BLaER1 treated with 17β-estradiol and CSF1 and Interleukin-3, amounts not matched to agents 10 nM and 100 nM (cell line): ENCODE data around the gene EIF4G1.

Experiments used
- H3K27ac ChIP-seq, 11 experiments: shearing (Covaris generic); formaldehyde crosslinking; 2 replicates each; pipeline ENCODE4 v1.8.1; 2022
- H3K27me3 ChIP-seq, 11 experiments: shearing (Covaris generic); formaldehyde crosslinking; 2 replicates each; pipeline ENCODE4 v1.8.1; 2022
- H3K36me3 ChIP-seq, 11 experiments: shearing (Covaris generic); formaldehyde crosslinking; 2 replicates each; pipeline ENCODE4 v1.8.1; 2022
- H3K4me1 ChIP-seq, 10 experiments: shearing (Covaris generic); formaldehyde crosslinking; 2 replicates each; pipeline ENCODE4 v1.8.1; 2022
- H3K4me2 ChIP-seq, 11 experiments: shearing (Covaris generic); formaldehyde crosslinking; 2 replicates each; pipeline ENCODE4 v1.8.1; 2022
- H3K4me3 ChIP-seq, 10 experiments: shearing (Covaris generic); formaldehyde crosslinking; 2 replicates each; pipeline ENCODE4 v1.8.1; 2022
- H3K9ac ChIP-seq, 11 experiments: shearing (Covaris generic); formaldehyde crosslinking; 2 replicates each; pipeline ENCODE4 v1.8.1; 2022
- H3K9me3 ChIP-seq, 11 experiments: shearing (Covaris generic); formaldehyde crosslinking; replicated peaks in 1 of 11; 2 replicates each; pipeline ENCODE4 v1.8.1; 2022
- H4K20me1 ChIP-seq, 11 experiments: shearing (Covaris generic); formaldehyde crosslinking; 2 replicates each; pipeline ENCODE4 v1.8.1; 2022
- Cebpa-rat ChIP-seq, 11 experiments: shearing (Covaris generic); IDR thresholded peaks; 2 replicates each; pipeline ENCODE4 v1.8.1; 2022

The EIF4G1 gene

DNA sequence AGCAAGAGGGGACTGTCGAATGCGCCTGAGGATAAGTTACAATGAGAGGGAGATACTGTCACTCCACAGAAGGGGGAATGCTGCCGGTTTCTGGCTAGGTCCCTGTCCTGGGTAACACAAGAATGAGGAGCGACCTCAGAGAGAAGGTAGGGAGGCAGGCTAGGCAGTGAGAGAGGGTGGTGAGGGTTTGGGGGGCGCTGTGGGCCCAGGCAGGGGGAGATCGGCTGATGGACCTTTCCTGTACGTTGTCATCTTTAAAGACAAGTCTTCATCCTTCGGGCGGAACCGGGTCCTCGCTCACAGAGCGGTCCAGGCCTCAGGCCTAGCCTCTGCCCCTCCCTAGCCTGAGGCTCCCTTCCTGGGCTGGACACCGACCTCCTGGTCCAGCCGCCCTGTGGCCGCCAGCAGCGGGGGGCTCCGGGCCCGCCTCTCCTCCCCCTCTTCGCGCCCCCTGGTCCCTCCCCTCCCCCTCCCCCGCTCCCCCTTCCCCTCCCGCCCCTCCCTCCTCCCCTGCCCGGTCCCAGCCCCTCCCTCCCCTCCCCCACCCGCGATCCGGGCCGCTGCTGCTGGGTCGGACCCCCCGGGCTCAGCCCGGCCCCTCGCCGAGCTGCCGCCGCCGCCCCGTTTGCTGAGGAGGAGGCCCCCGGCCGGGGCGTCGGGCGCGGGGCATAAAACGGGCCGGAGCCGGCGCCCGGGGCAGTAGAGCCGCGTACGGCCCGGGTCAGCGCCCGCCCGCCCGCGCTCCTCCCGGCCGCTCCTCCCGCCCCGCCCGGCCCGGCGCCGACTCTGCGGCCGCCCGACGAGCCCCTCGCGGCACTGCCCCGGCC, 65.2 kb downstream of the EIF4G1 start, which contains the start of gene CHRD:
TSS of gene CHRD (plus strand) at position 697 of the 827 bp plus-strand sequence. CDS start 265 bp downstream, outside the sequence.
- Histone ChIP-seq H3K9me3 (no peaks in the 10 kb centered on the region), H3K4me1 (peaks cover 5 to 25% (median 17%) of the 10 kb centered on the region in 10 experiments; a peak in 16 of 20 replicates), H4K20me1 (peaks cover 0 to 51% (median 17%) of the 10 kb centered on the region in 11 experiments; a peak in 14 of 22 replicates), H3K4me2 (peak within 1 kb of the TSS; percentile 75 to 89 (median 81)), H3K27me3 (peaks cover 60 to 87% (median 77%) of the 10 kb centered on the region in 11 experiments), H3K27ac (no peak within 1 kb of the TSS), H3K36me3 (no peaks in the 10 kb centered on the region), H3K4me3 (peak within 1 kb of the TSS; percentile 44 to 68 (median 56)), H3K9ac (peak within 1 kb of the TSS in 8 of 11 experiments; percentile 10 to 59 (median 40); a peak in 10 of 22 replicates)
- no peak for TF ChIP-seq Cebpa-rat (IDR thresholded peaks at IDR 0.05)

DNA sequence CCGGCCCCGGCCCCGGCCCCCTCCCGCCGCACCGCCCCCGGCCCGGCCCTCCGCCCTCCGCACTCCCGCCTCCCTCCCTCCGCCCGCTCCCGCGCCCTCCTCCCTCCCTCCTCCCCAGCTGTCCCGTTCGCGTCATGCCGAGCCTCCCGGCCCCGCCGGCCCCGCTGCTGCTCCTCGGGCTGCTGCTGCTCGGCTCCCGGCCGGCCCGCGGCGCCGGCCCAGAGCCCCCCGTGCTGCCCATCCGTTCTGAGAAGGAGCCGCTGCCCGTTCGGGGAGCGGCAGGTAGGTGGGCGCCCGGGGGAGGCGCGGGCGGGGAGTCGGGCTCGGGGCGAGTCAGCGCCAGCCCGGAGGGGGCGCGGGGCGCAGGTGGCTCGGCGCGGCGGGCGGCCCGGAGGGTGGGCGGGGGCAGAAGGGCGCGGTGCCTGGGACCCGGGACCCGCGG, 65.8 kb downstream of the EIF4G1 start:
- TF ChIP-seq Cebpa-rat (IDR thresholded peaks at IDR 0.05), result no peak
- Histone ChIP-seq H3K27ac (no peak overlapping the region), H3K4me3 (peak overlapping the region; percentile 44 to 68 (median 56)), H3K9ac (peak overlapping the region in 8 of 11 experiments; percentile 10 to 59 (median 40); a peak in 10 of 22 replicates), H3K4me2 (peak overlapping the region; percentile 75 to 89 (median 81)), H4K20me1 (peaks cover 0 to 51% (median 17%) of the 10 kb centered on the region in 11 experiments; a peak in 14 of 22 replicates), H3K36me3 (no peaks in the 10 kb centered on the region), H3K9me3 (no peaks in the 10 kb centered on the region), H3K27me3 (peaks cover 60 to 88% (median 79%) of the 10 kb centered on the region in 11 experiments), H3K4me1 (peaks cover 5 to 25% (median 17%) of the 10 kb centered on the region in 10 experiments; a peak in 16 of 20 replicates)

DNA sequence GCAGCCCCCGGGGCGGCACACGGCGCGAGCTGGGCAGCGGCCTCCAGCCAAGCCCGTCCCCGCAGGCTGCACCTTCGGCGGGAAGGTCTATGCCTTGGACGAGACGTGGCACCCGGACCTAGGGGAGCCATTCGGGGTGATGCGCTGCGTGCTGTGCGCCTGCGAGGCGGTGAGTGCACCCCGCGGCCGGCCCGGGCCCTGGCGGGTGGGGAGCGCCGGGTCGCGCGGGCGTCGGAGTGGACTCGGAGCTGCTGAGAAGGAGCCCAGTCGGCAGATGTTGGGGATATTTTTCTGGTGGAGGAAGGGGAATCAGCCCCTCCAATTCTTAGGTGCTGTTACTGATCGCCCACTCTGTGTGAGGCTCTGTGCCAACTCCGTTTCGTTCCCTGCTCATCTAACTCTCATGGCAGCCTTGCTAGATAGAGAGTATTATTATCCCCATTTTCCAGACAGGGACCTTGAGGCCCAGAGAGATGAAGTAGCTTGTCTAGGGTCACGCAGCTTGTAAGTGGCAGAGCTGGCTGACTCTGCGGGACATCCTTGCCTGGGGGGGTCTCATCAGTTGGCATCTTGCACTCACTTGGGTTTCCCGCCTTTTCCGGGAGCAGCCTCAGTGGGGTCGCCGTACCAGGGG, 66.3 kb downstream of the EIF4G1 start:
- peak overlapping the region; percentile 75 to 89 (median 81) for H3K4me2 ChIP-seq
- peak overlapping the region in 8 of 11 experiments; percentile 10 to 59 (median 40); a peak in 8 of 22 replicates for H3K9ac ChIP-seq

DNA sequence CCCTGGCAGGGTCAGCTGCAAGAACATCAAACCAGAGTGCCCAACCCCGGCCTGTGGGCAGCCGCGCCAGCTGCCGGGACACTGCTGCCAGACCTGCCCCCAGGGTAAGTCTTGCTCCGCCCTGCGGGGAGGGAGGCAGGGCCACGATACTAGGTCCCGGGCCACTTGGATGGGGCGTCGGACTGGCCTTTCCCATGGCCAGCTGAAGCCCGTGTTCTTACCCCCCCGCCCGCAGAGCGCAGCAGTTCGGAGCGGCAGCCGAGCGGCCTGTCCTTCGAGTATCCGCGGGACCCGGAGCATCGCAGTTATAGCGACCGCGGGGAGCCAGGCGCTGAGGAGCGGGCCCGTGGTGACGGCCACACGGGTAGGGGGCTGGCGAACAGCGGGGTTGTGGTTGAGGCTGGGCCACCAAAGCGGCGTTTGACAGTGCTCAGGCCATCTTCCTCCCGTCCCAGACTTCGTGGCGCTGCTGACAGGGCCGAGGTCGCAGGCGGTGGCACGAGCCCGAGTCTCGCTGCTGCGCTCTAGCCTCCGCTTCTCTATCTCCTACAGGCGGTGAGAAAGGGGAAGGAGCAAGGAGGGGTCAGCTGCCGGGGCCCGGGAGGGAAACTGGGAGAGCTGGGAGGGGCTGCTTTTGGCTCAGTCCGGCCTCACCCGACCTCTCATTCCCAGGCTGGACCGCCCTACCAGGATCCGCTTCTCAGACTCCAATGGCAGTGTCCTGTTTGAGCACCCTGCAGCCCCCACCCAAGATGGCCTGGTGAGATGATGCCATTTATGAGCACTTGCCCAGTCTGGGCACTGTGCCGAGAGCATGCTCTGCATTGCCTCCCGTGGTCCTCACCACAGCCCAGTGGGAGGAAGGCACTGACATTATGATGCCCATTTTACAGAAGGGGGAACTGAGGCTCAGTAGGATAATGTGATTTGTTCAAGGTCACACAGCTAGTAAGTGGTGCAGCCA, 67.1 kb downstream of the EIF4G1 start:
- H3K27me3 ChIP-seq, result peaks cover 60 to 83% (median 76%) of the 10 kb centered on the region in 11 experiments

More for the DNA sequence above, 66.3 kb downstream of the EIF4G1 start:
- H3K36me3 ChIP-seq, result no peaks in the 10 kb centered on the region
- no peaks in the 10 kb centered on the region for H3K9me3 ChIP-seq
- H3K4me1 ChIP-seq, result peaks cover 5 to 25% (median 17%) of the 10 kb centered on the region in 10 experiments; a peak in 16 of 20 replicates
- TF ChIP-seq Cebpa-rat (IDR thresholded peaks at IDR 0.05), result no peak
- H3K4me3 ChIP-seq, result peak overlapping the region; percentile 44 to 68 (median 56)
- peaks cover 0 to 51% (median 17%) of the 10 kb centered on the region in 11 experiments; a peak in 14 of 22 replicates for H4K20me1 ChIP-seq
- no peak overlapping the region for H3K27ac ChIP-seq
- H3K27me3 ChIP-seq, result peaks cover 60 to 87% (median 79%) of the 10 kb centered on the region in 11 experiments

DNA sequence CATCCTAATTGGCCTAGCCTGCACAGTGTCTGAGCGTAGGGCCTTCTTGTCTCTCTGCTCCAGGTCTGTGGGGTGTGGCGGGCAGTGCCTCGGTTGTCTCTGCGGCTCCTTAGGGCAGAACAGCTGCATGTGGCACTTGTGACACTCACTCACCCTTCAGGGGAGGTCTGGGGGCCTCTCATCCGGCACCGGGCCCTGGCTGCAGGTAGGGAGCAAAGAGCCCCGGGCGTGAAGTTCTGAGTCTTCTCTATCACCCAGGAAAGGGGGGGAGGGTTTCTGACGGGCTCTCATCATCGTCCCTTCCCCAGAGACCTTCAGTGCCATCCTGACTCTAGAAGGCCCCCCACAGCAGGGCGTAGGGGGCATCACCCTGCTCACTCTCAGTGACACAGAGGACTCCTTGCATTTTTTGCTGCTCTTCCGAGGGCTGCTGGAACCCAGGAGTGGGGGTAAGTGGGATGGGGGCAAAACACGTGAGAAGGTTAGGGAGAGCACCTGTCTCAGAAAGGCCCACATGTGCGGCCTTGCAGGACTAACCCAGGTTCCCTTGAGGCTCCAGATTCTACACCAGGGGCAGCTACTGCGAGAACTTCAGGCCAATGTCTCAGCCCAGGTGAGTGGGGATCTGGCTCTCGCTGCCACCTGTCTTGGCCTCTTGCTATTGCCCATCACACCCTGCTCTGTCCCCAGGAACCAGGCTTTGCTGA, 68.1 kb downstream of the EIF4G1 start:
- H3K27ac ChIP-seq, result no peak overlapping the region
- no peaks in the 10 kb centered on the region for H3K9me3 ChIP-seq
- TF ChIP-seq Cebpa-rat (IDR thresholded peaks at IDR 0.05), result no peak
- H4K20me1 ChIP-seq, result peaks cover 0 to 56% (median 17%) of the 10 kb centered on the region in 11 experiments; a peak in 14 of 22 replicates
- peaks cover 56 to 77% (median 69%) of the 10 kb centered on the region in 11 experiments for H3K27me3 ChIP-seq
- H3K9ac ChIP-seq, result no peak overlapping the region
- no peak overlapping the region for H3K4me2 ChIP-seq
- H3K4me3 ChIP-seq, result no peak overlapping the region
- H3K4me1 ChIP-seq, result peaks cover 5 to 21% (median 17%) of the 10 kb centered on the region in 10 experiments; a peak in 16 of 20 replicates
- H3K36me3 ChIP-seq, result no peaks in the 10 kb centered on the region

More for the DNA sequence above, 67.1 kb downstream of the EIF4G1 start:
- TF ChIP-seq Cebpa-rat (IDR thresholded peaks at IDR 0.05), result no peak
- peak overlapping the region in 1 of 11 experiments; percentile 11; a peak in 1 of 22 replicates for H3K9ac ChIP-seq
- H4K20me1 ChIP-seq, result peaks cover 0 to 55% (median 17%) of the 10 kb centered on the region in 11 experiments; a peak in 14 of 22 replicates
- H3K9me3 ChIP-seq, result no peaks in the 10 kb centered on the region
- H3K4me2 ChIP-seq, result peak overlapping the region; percentile 28 to 89 (median 80); a peak in 18 of 22 replicates
- 0 out of 22 replicates have a peak overlapping the region, but pooled peaks of 1 of the 11 experiments have one; percentile 6 for H3K27ac ChIP-seq
- H3K4me3 ChIP-seq, result peak overlapping the region in 8 of 10 experiments; percentile 0 to 68 (median 54); a peak in 10 of 20 replicates
- H3K4me1 ChIP-seq, result peaks cover 5 to 25% (median 17%) of the 10 kb centered on the region in 10 experiments; a peak in 16 of 20 replicates
- H3K36me3 ChIP-seq, result no peaks in the 10 kb centered on the region

DNA sequence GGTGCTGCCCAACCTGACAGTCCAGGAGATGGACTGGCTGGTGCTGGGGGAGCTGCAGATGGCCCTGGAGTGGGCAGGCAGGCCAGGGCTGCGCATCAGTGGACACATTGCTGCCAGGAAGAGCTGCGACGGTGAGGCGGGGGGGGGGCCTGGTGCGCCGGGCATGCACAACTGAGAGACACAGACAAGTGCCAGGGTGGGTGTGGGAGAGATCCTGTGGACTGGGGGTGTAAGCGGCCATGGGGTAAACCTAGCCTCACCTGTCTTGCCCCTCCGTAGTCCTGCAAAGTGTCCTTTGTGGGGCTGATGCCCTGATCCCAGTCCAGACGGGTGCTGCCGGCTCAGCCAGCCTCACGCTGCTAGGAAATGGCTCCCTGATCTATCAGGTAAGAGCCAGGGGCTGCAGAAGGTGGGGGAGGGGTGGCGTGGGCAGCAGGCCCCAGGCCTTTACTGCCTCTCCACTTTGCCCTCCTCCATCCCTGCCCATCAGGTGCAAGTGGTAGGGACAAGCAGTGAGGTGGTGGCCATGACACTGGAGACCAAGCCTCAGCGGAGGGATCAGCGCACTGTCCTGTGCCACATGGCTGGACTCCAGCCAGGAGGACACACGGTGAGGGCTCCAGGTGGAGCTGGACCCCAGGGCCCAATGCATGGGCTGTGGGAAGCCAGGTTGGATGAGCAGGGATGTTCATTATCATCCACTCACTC, 68.8 kb downstream of the EIF4G1 start:
- H3K36me3 ChIP-seq, result no peaks in the 10 kb centered on the region
- H3K9ac ChIP-seq, result no peak overlapping the region
- H4K20me1 ChIP-seq, result peaks cover 0 to 49% (median 17%) of the 10 kb centered on the region in 11 experiments; a peak in 14 of 22 replicates
- H3K4me3 ChIP-seq, result no peak overlapping the region
- peaks cover 49 to 70% (median 62%) of the 10 kb centered on the region in 11 experiments for H3K27me3 ChIP-seq
- H3K9me3 ChIP-seq, result no peaks in the 10 kb centered on the region
- H3K27ac ChIP-seq, result no peak overlapping the region
- H3K4me2 ChIP-seq, result no peak overlapping the region
- no peak for TF ChIP-seq Cebpa-rat (IDR thresholded peaks at IDR 0.05)
- H3K4me1 ChIP-seq, result peaks cover 5 to 18% (median 14%) of the 10 kb centered on the region in 10 experiments; a peak in 16 of 20 replicates

DNA sequence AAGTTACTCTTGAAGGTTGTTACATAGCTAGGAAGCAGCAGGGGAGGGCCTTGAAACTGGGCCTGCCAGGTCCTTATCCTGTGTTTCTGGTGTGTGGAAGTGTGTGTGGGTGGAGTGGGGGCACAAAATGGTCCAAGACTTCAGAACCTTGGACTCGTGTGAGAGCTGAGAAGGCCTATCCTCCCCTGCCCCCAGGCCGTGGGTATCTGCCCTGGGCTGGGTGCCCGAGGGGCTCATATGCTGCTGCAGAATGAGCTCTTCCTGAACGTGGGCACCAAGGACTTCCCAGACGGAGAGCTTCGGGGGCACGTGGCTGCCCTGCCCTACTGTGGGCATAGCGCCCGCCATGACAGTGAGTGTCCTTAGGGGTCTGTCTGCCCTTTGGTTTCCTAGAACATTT, 69.9 kb downstream of the EIF4G1 start:
- no peaks in the 10 kb centered on the region for H3K36me3 ChIP-seq
- peaks cover 5 to 18% (median 14%) of the 10 kb centered on the region in 10 experiments; a peak in 15 of 20 replicates for H3K4me1 ChIP-seq
- H3K4me3 ChIP-seq, result no peak overlapping the region
- H3K27ac ChIP-seq, result no peak overlapping the region
- H4K20me1 ChIP-seq, result peaks cover 0 to 40% (median 16%) of the 10 kb centered on the region in 11 experiments; a peak in 14 of 22 replicates
- no peak overlapping the region for H3K9ac ChIP-seq
- TF ChIP-seq Cebpa-rat (IDR thresholded peaks at IDR 0.05), result no peak
- peaks cover 38 to 58% (median 51%) of the 10 kb centered on the region in 11 experiments for H3K27me3 ChIP-seq
- no peaks in the 10 kb centered on the region for H3K9me3 ChIP-seq
- no peak overlapping the region for H3K4me2 ChIP-seq
